ENCODE measurements around the gene NUTM2E.
"Not testable (repeated sequence)": the region's sequence is repeated elsewhere in the genome, so short reads cannot be mapped to it uniquely, and the experiment has no call there.

GRCh38 chr10:79816290-79816689 is 10.2 kb upstream of the NUTM2E start:
- not testable (repeated sequence) for TF ChIP-seq CTCF (IDR thresholded peaks at IDR 0.05); CREB1 (CRISPR knock-in tag; IDR thresholded peaks at IDR 0.05); ZNF232 (CRISPR knock-in tag; IDR thresholded peaks at IDR 0.05); NR1H2 (CRISPR knock-in tag; IDR thresholded peaks at IDR 0.05); ZBTB43 (CRISPR knock-in tag; IDR thresholded peaks at IDR 0.05); ZNF416 (CRISPR knock-in tag; IDR thresholded peaks at IDR 0.05); ZBTB21 (CRISPR knock-in tag; IDR thresholded peaks at IDR 0.05; ENCODE audit: borderline replicate concordance)
